SK-N-MC (cell line): Measurements from ENCODE around the gene MYH4.

Experiments
- EZH2 ChIP-seq: fragments of 200-600 bp; sonication (generic); IDR thresholded peaks from one replicate; pipeline ENCODE4 v1.6.1; 2017; ENCODE audit warnings: antibody characterized with exemption
- POLR2AphosphoS5 ChIP-seq: IDR thresholded peaks from 2 replicates; pipeline ENCODE4 v1.6.1; 2012; ENCODE audit warnings: mild to moderate bottlenecking, low read depth, low read length, borderline replicate concordance

DNA sequence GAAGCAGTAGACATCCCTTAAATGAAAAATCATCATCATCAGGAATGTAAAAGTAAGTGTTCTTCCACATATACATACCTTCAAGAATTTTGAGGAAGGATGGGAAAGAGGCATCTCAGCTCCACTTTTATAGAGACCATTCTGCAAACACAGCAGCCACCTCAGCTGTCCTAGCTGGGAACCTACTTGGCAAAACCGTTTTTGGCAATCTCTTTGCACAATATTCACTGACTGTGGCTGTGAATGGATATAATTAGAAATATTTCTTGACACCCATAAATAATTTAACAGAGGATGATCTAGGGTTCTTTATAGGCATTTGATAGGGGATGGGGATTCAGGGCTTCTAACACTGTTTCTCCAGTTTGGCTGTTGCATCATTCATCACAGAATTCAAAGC is at the start of gene MYH4:
- TF ChIP-seq POLR2AphosphoS5 (no peak), EZH2 (no peak)
